DMS153 (cell line): ENCODE results near the gene PXDC1.
"Not testable (repeated sequence)": the region's sequence is repeated elsewhere in the genome, so short reads cannot be mapped to it uniquely, and the experiment has no call there.

ENCODE experiments used
- DNase-seq: peaks from one replicate; lab custom pipeline; 2025; lab: John Stamatoyannopoulos, UW

The PXDC1 gene

GRCh38 chr6:3782876-3783832, 31.6 kb upstream of the PXDC1 start:
- DNase-seq: no peak

GRCh38 chr6:3781504-3781903, 30.0 kb upstream of the PXDC1 start:
- no peak for DNase-seq

- DNase-seq: no peak
These were observed 28.0 kb upstream of the PXDC1 start for GRCh38 chr6:3779574-3779849.

- no peak for DNase-seq
These were observed 27.4 kb upstream of the PXDC1 start for GRCh38 chr6:3778701-3779573.

- DNase-seq: no peak
These were observed 26.4 kb upstream of the PXDC1 start for GRCh38 chr6:3777730-3778461.

GRCh38 chr6:3776881-3777507, 25.5 kb upstream of the PXDC1 start:
- DNase-seq: no peak

GRCh38 chr6:3775847-3776246, 24.3 kb upstream of the PXDC1 start:
- no peak for DNase-seq

GRCh38 chr6:3775386-3775785, 23.9 kb upstream of the PXDC1 start:
- DNase-seq: no peak

GRCh38 chr6:3773678-3774298, 22.3 kb upstream of the PXDC1 start:
- no peak for DNase-seq

- DNase-seq: not testable (repeated sequence)
These were observed 20.9 kb upstream of the PXDC1 start for GRCh38 chr6:3772127-3772999.

- no peak for DNase-seq
These were observed 20.0 kb upstream of the PXDC1 start for GRCh38 chr6:3771407-3772011.

GRCh38 chr6:3770023-3770720, 18.7 kb upstream of the PXDC1 start:
- DNase-seq: no peak

GRCh38 chr6:3769610-3770009, 18.1 kb upstream of the PXDC1 start:
- no peak for DNase-seq

GRCh38 chr6:3768502-3768901, 17.0 kb upstream of the PXDC1 start:
- DNase-seq: no peak

GRCh38 chr6:3767483-3767882, 16.0 kb upstream of the PXDC1 start:
- DNase-seq: not testable (repeated sequence)

- no peak for DNase-seq
These were observed 14.7 kb upstream of the PXDC1 start for GRCh38 chr6:3766214-3766613.

- no peak for DNase-seq
These were observed 13.9 kb upstream of the PXDC1 start for GRCh38 chr6:3765415-3765814.

- DNase-seq: no peak
These were observed 13.2 kb upstream of the PXDC1 start for GRCh38 chr6:3764516-3765335.

- DNase-seq: no peak
These were observed 11.3 kb upstream of the PXDC1 start for GRCh38 chr6:3762852-3763251.
